ENCODE results near the gene TTC19. TPM values are rescaled to one million over a fixed set of nuclear protein-coding genes. Genes with fewer than 3 reads are reported as not detected.

Gene TTC19
- total RNA-seq, 4 donors from 2014 or later, result 75.1 to 130 (median 92.0) TPM

DNA sequence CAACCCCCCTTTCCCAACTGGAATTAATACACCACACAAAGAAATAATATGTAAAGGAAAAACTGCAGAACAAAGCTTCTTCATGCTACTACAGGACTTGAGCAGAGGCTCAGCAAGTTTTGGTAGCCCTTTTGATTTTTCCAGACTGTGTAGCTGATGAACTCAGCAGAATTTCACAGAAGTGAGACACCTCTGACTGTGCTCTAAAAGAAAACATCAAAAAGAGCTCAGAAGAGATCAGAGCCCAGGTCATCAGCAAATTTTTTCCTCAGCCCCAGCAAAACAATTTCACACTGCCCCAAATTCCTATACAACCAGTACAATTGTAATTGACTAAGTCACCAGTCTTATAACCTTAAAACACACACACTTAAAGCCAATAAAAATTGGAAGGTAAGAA, 38.0 kb downstream of the TTC19 start:
- Histone ChIP-seq H3K36me3 (peaks cover 0 to 89% (median 0%) of the 10 kb centered on the region in 3 donors), H3K4me1 (no peaks in the 10 kb centered on the region), H3K9me3 (no peaks in the 10 kb centered on the region), H3K27ac (no peak overlapping the region), H3K27me3 (no peaks in the 10 kb centered on the region), H3K4me3 (no peak overlapping the region)
- DNase-seq, result no peak
- no peak for TF ChIP-seq POLR2A (IDR thresholded peaks at IDR 0.05)
- TF ChIP-seq, protein P1, sequence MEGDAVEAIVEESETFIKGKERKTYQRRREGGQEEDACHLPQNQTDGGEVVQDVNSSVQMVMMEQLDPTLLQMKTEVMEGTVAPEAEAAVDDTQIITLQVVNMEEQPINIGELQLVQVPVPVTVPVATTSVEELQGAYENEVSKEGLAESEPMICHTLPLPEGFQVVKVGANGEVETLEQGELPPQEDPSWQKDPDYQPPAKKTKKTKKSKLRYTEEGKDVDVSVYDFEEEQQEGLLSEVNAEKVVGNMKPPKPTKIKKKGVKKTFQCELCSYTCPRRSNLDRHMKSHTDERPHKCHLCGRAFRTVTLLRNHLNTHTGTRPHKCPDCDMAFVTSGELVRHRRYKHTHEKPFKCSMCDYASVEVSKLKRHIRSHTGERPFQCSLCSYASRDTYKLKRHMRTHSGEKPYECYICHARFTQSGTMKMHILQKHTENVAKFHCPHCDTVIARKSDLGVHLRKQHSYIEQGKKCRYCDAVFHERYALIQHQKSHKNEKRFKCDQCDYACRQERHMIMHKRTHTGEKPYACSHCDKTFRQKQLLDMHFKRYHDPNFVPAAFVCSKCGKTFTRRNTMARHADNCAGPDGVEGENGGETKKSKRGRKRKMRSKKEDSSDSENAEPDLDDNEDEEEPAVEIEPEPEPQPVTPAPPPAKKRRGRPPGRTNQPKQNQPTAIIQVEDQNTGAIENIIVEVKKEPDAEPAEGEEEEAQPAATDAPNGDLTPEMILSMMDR (IDR thresholded peaks at IDR 0.05), result no peak

- no peak for TF ChIP-seq POLR2A (IDR thresholded peaks at IDR 0.05)
- TF ChIP-seq, protein P1 (IDR thresholded peaks at IDR 0.05), result no peak
- no peaks in the 10 kb centered on the region for H3K27me3 ChIP-seq
- no peak for DNase-seq
- H3K9me3 ChIP-seq, result no peaks in the 10 kb centered on the region
- peaks cover 0 to 87% (median 0%) of the 10 kb centered on the region in 3 donors for H3K36me3 ChIP-seq
- H3K4me1 ChIP-seq, result no peaks in the 10 kb centered on the region
- no peak overlapping the region for H3K27ac ChIP-seq
- H3K4me3 ChIP-seq, result no peak overlapping the region
These were observed 41.2 kb downstream of the TTC19 start for GRCh38 chr17:16040710-16041251.

DNA sequence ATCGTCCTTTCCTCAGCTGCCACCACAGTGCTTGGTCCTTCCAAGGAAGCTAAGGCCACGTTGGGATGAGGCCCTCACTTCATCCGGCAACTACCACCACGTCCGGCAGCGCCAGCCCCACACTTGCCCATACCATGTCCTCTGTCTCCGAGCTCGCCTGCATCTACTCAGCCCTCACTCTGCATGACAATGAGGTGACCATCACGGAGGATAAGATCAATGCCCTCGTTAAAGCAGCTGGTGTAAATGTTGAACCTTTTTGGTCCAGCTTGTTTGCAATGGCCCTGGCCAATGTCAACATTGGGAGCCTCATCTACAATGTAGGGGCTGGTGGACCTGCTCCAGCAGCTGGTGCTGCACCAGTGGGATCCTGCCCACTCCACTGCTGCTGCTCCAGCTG, 44.9 kb downstream of the TTC19 start:
- Histone ChIP-seq H3K4me1 (no peaks in the 10 kb centered on the region), H3K4me3 (no peak overlapping the region), H3K9me3 (no peaks in the 10 kb centered on the region), H3K36me3 (peaks cover 0 to 88% (median 0%) of the 10 kb centered on the region in 3 donors), H3K27me3 (no peaks in the 10 kb centered on the region), H3K27ac (no peak overlapping the region)
- no peak for DNase-seq
- TF ChIP-seq, protein P1 (IDR thresholded peaks at IDR 0.05), result no peak
- no peak for TF ChIP-seq POLR2A (IDR thresholded peaks at IDR 0.05)

DNA sequence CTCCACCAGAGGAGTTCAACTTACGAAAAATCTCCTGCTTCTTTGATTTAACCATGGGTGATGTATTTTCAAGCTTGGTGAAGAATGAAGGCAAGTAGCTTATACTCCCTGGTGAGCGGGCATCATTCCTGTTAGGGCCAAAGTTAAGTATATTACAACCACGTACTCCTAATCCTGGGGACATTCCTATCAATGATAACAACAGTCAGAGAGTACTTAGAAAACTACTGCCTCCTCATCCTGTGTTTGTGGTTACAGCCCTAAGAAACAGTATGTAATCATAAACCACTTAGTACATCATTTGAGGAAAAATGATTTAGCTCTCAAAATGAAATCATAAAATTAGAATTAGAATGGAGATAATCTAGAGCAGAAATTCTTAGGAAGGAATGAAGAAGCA, 47.3 kb downstream of the TTC19 start:
- H3K4me3 ChIP-seq, result no peak overlapping the region
- no peak for DNase-seq

DNA sequence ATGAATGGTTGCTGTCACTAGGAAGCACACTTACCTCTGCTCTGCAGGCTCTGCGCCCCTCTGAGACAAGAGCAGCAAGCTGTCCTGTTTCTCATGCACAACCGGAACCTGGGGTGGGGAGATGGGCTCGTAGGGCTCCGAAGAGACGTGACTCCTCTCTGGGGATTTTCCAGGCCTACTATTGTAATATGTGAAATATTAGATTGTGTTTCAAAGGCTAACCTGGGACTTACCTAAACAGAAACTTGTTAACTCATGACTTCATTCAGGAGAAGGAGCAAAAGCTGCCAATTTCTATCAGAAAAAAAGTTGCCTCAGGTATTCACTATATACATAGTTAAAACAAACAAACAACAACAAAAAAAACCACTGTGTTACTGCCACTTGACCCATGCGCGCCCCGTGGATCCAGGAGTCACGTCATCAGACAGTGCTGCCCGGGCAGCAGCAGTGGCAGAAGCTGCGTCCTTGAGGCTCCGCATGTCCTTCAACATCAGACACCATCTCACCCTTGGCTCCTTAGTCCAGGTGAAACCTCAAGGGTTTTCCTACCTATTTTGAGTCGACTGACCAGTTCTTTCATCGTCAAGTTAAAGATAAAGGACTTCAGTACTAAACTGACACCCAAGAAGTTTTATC, 49.3 kb downstream of the TTC19 start:
- no peak overlapping the region for H3K27ac ChIP-seq
- TF ChIP-seq, protein P1 (IDR thresholded peaks at IDR 0.05), result no peak
- TF ChIP-seq POLR2A (IDR thresholded peaks at IDR 0.05), result no peak
- H3K27me3 ChIP-seq, result no peaks in the 10 kb centered on the region
- no peak for DNase-seq
- peaks cover 0 to 90% (median 0%) of the 10 kb centered on the region in 3 donors for H3K36me3 ChIP-seq
- H3K4me3 ChIP-seq, result no peak overlapping the region
- H3K4me1 ChIP-seq, result no peaks in the 10 kb centered on the region
- no peaks in the 10 kb centered on the region for H3K9me3 ChIP-seq

More for the DNA sequence above, 47.3 kb downstream of the TTC19 start:
- Histone ChIP-seq H3K4me1 (no peaks in the 10 kb centered on the region), H3K36me3 (peaks cover 0 to 94% (median 0%) of the 10 kb centered on the region in 3 donors), H3K27me3 (no peaks in the 10 kb centered on the region), H3K9me3 (no peaks in the 10 kb centered on the region), H3K27ac (no peak overlapping the region)
- TF ChIP-seq, protein P1 (IDR thresholded peaks at IDR 0.05), result no peak
- no peak for TF ChIP-seq POLR2A (IDR thresholded peaks at IDR 0.05)

Data from Peyer's patch (tissue), 4 donors.